Measurements from ENCODE around the gene UBE2I. TPM values are rescaled to one million over a fixed set of nuclear protein-coding genes. Genes with fewer than 3 reads are reported as not detected.

Gene UBE2I
- total RNA-seq, 1 donor from 2014 or later, result 214 TPM

GRCh38 chr16:1330260-1330914 lies 21.0 kb downstream of the UBE2I start:
- Mint-ChIP-seq H3K9me3 (no peaks in the 10 kb centered on the region), H3K4me3 (no peak overlapping the region), H3K27ac (no peak overlapping the region), H3K27me3 (ENCODE audit: low read depth) (peaks cover 40% of the 10 kb centered on the region), H3K4me1 (peaks cover 8% of the 10 kb centered on the region), H3K36me3 (no peaks in the 10 kb centered on the region)
- TF ChIP-seq CTCF (IDR thresholded peaks at IDR 0.05; ENCODE audit: unreplicated experiment), result peak; percentile 57
- DNase-seq (ENCODE audit: low spot score in 2 of 2, unreplicated experiment in 2 of 2), result no peak

- peaks cover 47% of the 10 kb centered on the region for H3K27me3 Mint-ChIP-seq (ENCODE audit: low read depth)
Observed at GRCh38 chr16:1330931-1331711, 21.7 kb downstream of the UBE2I start.

GRCh38 chr16:1331712-1332617 lies 22.5 kb downstream of the UBE2I start:
- no peaks in the 10 kb centered on the region for H3K9me3 Mint-ChIP-seq
- H3K4me3 Mint-ChIP-seq, result peak overlapping the region; percentile 54
- peaks cover 55% of the 10 kb centered on the region for H3K27me3 Mint-ChIP-seq (ENCODE audit: low read depth)
- no peak overlapping the region for H3K27ac Mint-ChIP-seq
- H3K36me3 Mint-ChIP-seq, result no peaks in the 10 kb centered on the region
- TF ChIP-seq CTCF (IDR thresholded peaks at IDR 0.05; ENCODE audit: unreplicated experiment), result no peak
- H3K4me1 Mint-ChIP-seq, result peaks cover 8% of the 10 kb centered on the region
- DNase-seq (ENCODE audit: low spot score in 2 of 2, unreplicated experiment in 2 of 2), result peak in 1 of 2 experiments; percentile 63

More at GRCh38 chr16:1330931-1331711, 21.7 kb downstream of the UBE2I start:
- no peak overlapping the region for H3K4me3 Mint-ChIP-seq
- peaks cover 8% of the 10 kb centered on the region for H3K4me1 Mint-ChIP-seq
- no peak for TF ChIP-seq CTCF (IDR thresholded peaks at IDR 0.05; ENCODE audit: unreplicated experiment)
- H3K27ac Mint-ChIP-seq, result no peak overlapping the region
- DNase-seq (ENCODE audit: low spot score in 2 of 2, unreplicated experiment in 2 of 2), result no peak
- H3K36me3 Mint-ChIP-seq, result no peaks in the 10 kb centered on the region
- no peaks in the 10 kb centered on the region for H3K9me3 Mint-ChIP-seq

GRCh38 chr16:1332618-1333148 lies 23.2 kb downstream of the UBE2I start:
- TF ChIP-seq CTCF (IDR thresholded peaks at IDR 0.05; ENCODE audit: unreplicated experiment), result no peak
- H3K36me3 Mint-ChIP-seq, result no peaks in the 10 kb centered on the region
- H3K4me3 Mint-ChIP-seq, result peak overlapping the region; percentile 54
- no peak for DNase-seq (ENCODE audit: low spot score in 2 of 2, unreplicated experiment in 2 of 2)
- no peaks in the 10 kb centered on the region for H3K9me3 Mint-ChIP-seq
- H3K4me1 Mint-ChIP-seq, result peaks cover 8% of the 10 kb centered on the region
- peaks cover 63% of the 10 kb centered on the region for H3K27me3 Mint-ChIP-seq (ENCODE audit: low read depth)
- no peak overlapping the region for H3K27ac Mint-ChIP-seq

- Mint-ChIP-seq H3K36me3 (no peaks in the 10 kb centered on the region), H3K27me3 (ENCODE audit: low read depth) (peaks cover 68% of the 10 kb centered on the region), H3K4me3 (peak within 1 kb of the TSS; percentile 54), H3K4me1 (peaks cover 8% of the 10 kb centered on the region), H3K9me3 (no peaks in the 10 kb centered on the region), H3K27ac (no peak within 1 kb of the TSS)
- no peak for TF ChIP-seq CTCF (IDR thresholded peaks at IDR 0.05; ENCODE audit: unreplicated experiment)
- no peak for DNase-seq (ENCODE audit: low spot score in 2 of 2, unreplicated experiment in 2 of 2)
Observed at GRCh38 chr16:1333149-1333812, 23.8 kb downstream of the UBE2I start, which contains the start of gene BAIAP3. TSS of gene BAIAP3 (plus strand) at chr16:1333645. CDS start at chr16:1338550, 4,905 bp downstream.

Measured in mesothelial cell of epicardium (in vitro differentiated cells).